Myocyte (in vitro differentiated cells): ENCODE measurements around the gene TXLNG. TPM values are rescaled to one million over a fixed set of nuclear protein-coding genes. Genes with fewer than 3 reads are reported as not detected.
"Not testable (repeated sequence)": the region's sequence is repeated elsewhere in the genome, so short reads cannot be mapped to it uniquely, and the experiment has no call there.

ENCODE experiments used
- DNase-seq: peaks from one replicate; pipeline ENCODE4 v3.0.0-alpha.2; 2012; ENCODE audit warnings: low read depth
- polyA plus RNA-seq: library from polyadenylated mRNA; unstranded; fragments of >200 nt; gene quantifications from one replicate; pipeline ENCODE4 v1.2.1, GENCODE V29; 2012; ENCODE audit warnings: missing spikeins
- total RNA-seq: library from RNA; depleted of rRNA; stranded (reverse); fragments of >200 nt; gene quantifications from 2 replicates; pipeline ENCODE4 v1.2.3, GENCODE V29; 2014

Gene TXLNG
- total RNA-seq, result 5.8 and 6.3 TPM in 2 replicates
- 2.9 TPM for polyA plus RNA-seq

GRCh38 chrX:16786139-16786790, at the start of gene TXLNG:
Gene TXLNG (plus strand): TSS chrX:16786466. CDS start chrX:16786488, 22 bp downstream.
- peak; percentile 97 for DNase-seq

- no peak for DNase-seq
These were observed 49.2 kb upstream of the TXLNG start for GRCh38 chrX:16737024-16737423.

GRCh38 chrX:16739574-16739973, 46.7 kb upstream of the TXLNG start:
- no peak for DNase-seq

GRCh38 chrX:16743604-16744325, 42.5 kb upstream of the TXLNG start:
- peak; percentile 48 for DNase-seq

GRCh38 chrX:16745102-16745501, 41.2 kb upstream of the TXLNG start:
- no peak for DNase-seq

GRCh38 chrX:16745659-16746058, 40.6 kb upstream of the TXLNG start:
- no peak for DNase-seq

GRCh38 chrX:16748425-16748824, 37.8 kb upstream of the TXLNG start:
- no peak for DNase-seq

- peak; percentile 71 for DNase-seq
These were observed 36.1 kb upstream of the TXLNG start for GRCh38 chrX:16750136-16750535.

GRCh38 chrX:16754019-16754418, 32.2 kb upstream of the TXLNG start:
- DNase-seq, result no peak

- DNase-seq, result no peak
These were observed 29.5 kb upstream of the TXLNG start for GRCh38 chrX:16756724-16757123.

- DNase-seq, result not testable (repeated sequence)
These were observed 24.8 kb upstream of the TXLNG start for GRCh38 chrX:16761500-16761899.

GRCh38 chrX:16762579-16762978, 23.7 kb upstream of the TXLNG start:
- DNase-seq, result no peak

GRCh38 chrX:16765594-16765993, 20.7 kb upstream of the TXLNG start:
- DNase-seq, result no peak

GRCh38 chrX:16770970-16771482, 15.2 kb upstream of the TXLNG start:
- no peak for DNase-seq

- DNase-seq, result no peak
These were observed 14.5 kb upstream of the TXLNG start for GRCh38 chrX:16771483-16772398.

GRCh38 chrX:16772460-16772859, 13.8 kb upstream of the TXLNG start:
- DNase-seq, result no peak

- DNase-seq, result no peak
These were observed 11.5 kb upstream of the TXLNG start for GRCh38 chrX:16774746-16775145.

- no peak for DNase-seq
These were observed 7.7 kb upstream of the TXLNG start for GRCh38 chrX:16778545-16778944.

GRCh38 chrX:16778993-16779392, 7.3 kb upstream of the TXLNG start:
- no peak for DNase-seq

- not testable (repeated sequence) for DNase-seq
These were observed 6.5 kb upstream of the TXLNG start for GRCh38 chrX:16779815-16780214.

GRCh38 chrX:16783452-16783851, 2.8 kb upstream of the TXLNG start:
- no peak for DNase-seq

GRCh38 chrX:16784440-16784839, 1.8 kb upstream of the TXLNG start:
- DNase-seq, result not testable (repeated sequence)
